Suprapubic skin (tissue), 4 donors: Measurements from ENCODE around the gene GFOD1. TPM values are rescaled to one million over a fixed set of nuclear protein-coding genes. Genes with fewer than 3 reads are reported as not detected.

ENCODE experiments used
- DNase-seq, 2 donors: peaks; one replicate each; pipeline ENCODE4 v3.0.0-alpha.2; 2019; ENCODE audit warnings: low spot score in 2 of 2
- H3K27ac ChIP-seq: fragments of 200-600 bp; sonication (generic); one replicate; pipeline ENCODE4 v1.5.1; 2019
- H3K27me3 ChIP-seq: fragments of 200-600 bp; sonication (generic); one replicate; pipeline ENCODE4 v1.5.1; 2019
- H3K36me3 ChIP-seq: fragments of 200-600 bp; sonication (generic); one replicate; pipeline ENCODE4 v1.5.1; 2019
- H3K4me1 ChIP-seq: fragments of 200-600 bp; sonication (generic); one replicate; pipeline ENCODE4 v1.5.1; 2019
- H3K4me3 ChIP-seq: fragments of 200-600 bp; sonication (generic); one replicate; pipeline ENCODE4 v1.5.1; 2019; ENCODE audit warnings: mild to moderate bottlenecking
- H3K9me3 ChIP-seq: fragments of 200-600 bp; sonication (generic); one replicate; pipeline ENCODE4 v1.5.1; 2019
- CTCF ChIP-seq, 2 donors: fragments of 200-600 bp in 1 of 2; fragments of 450-650 bp in 1 of 2; sonication (generic) in 1 of 2; IDR thresholded peaks; one replicate each; pipeline ENCODE4 v1.5.1; 2016 to 2019; ENCODE audit warnings: antibody characterized with exemption in 2 of 2, mild to moderate bottlenecking in 1 of 2, moderate library complexity in 1 of 2
- EP300 ChIP-seq: sonication (generic); formaldehyde crosslinking; IDR thresholded peaks from one replicate; pipeline ENCODE4 v1.6.1; 2017; ENCODE audit warnings: antibody characterized with exemption
- POLR2A ChIP-seq, 2 donors: fragments of 450-650 bp; IDR thresholded peaks; one replicate each; pipeline ENCODE4 v1.6.1; 2017; ENCODE audit warnings: antibody characterized with exemption in 2 of 2, mild to moderate bottlenecking in 2 of 2, moderate library complexity in 2 of 2
- POLR2AphosphoS5 ChIP-seq, 3 donors: sonication (generic); formaldehyde crosslinking; IDR thresholded peaks; one replicate each; pipeline ENCODE4 v1.6.1; 2017; ENCODE audit warnings: antibody characterized with exemption in 3 of 3
- WGBS: methylation state at CpG from one replicate; pipeline ENCODE4 v1.1.5; 2018; 5-methylcytosine and 5-hydroxymethylcytosine counted together
- total RNA-seq, 4 donors: library from RNA; depleted of rRNA; stranded (reverse); fragments of >200 nt; gene quantifications; one replicate each; pipeline ENCODE4 v1.1.0, GENCODE V29; 2016

The GFOD1 gene
- total RNA-seq, 4 donors from 2014 or later: 7.5 to 15.2 (median 13.7) TPM

GRCh38 chr6:13319891-13320564 lies 167.4 kb downstream of the GFOD1 start:
- Histone ChIP-seq H3K27ac (no peak overlapping the region), H3K27me3 (no peaks in the 10 kb centered on the region), H3K4me1 (no peaks in the 10 kb centered on the region), H3K36me3 (peaks cover 92% of the 10 kb centered on the region), H3K4me3 (no peak overlapping the region), H3K9me3 (no peaks in the 10 kb centered on the region)
- 95% methylated on average over 5 of the region's 5 CpGs for WGBS
- no peak for DNase-seq
- TF ChIP-seq POLR2AphosphoS5 (IDR thresholded peaks at IDR 0.05) (no peak), POLR2A (IDR thresholded peaks at IDR 0.05) (no peak), CTCF (IDR thresholded peaks at IDR 0.05) (no peak), EP300 (no peak)

- Histone ChIP-seq H3K4me3 (no peak overlapping the region), H3K27ac (no peak overlapping the region), H3K4me1 (no peaks in the 10 kb centered on the region), H3K36me3 (peaks cover 94% of the 10 kb centered on the region), H3K9me3 (no peaks in the 10 kb centered on the region), H3K27me3 (no peaks in the 10 kb centered on the region)
- no peak for DNase-seq
- no peak for TF ChIP-seq POLR2A (IDR thresholded peaks at IDR 0.05)
- no peak for TF ChIP-seq CTCF (IDR thresholded peaks at IDR 0.05)
- no peak for TF ChIP-seq POLR2AphosphoS5 (IDR thresholded peaks at IDR 0.05)
- TF ChIP-seq EP300: no peak
- WGBS: 95% methylated on average over 2 of the region's 2 CpGs
These were observed 168.6 kb downstream of the GFOD1 start for GRCh38 chr6:13318821-13319220.

GRCh38 chr6:13315896-13316295 lies 171.5 kb downstream of the GFOD1 start:
- WGBS: 94% methylated on average over 5 of the region's 5 CpGs
- peaks cover 87% of the 10 kb centered on the region for H3K36me3 ChIP-seq
- H3K27ac ChIP-seq: no peak overlapping the region
- DNase-seq: no peak
- H3K9me3 ChIP-seq: no peaks in the 10 kb centered on the region
- H3K4me1 ChIP-seq: no peaks in the 10 kb centered on the region
- H3K4me3 ChIP-seq: no peak overlapping the region
- no peak for TF ChIP-seq EP300
- no peak for TF ChIP-seq CTCF (IDR thresholded peaks at IDR 0.05)
- TF ChIP-seq POLR2A (IDR thresholded peaks at IDR 0.05): no peak
- no peak for TF ChIP-seq POLR2AphosphoS5 (IDR thresholded peaks at IDR 0.05)
- H3K27me3 ChIP-seq: no peaks in the 10 kb centered on the region

GRCh38 chr6:13314806-13315205 lies 172.6 kb downstream of the GFOD1 start:
- Histone ChIP-seq H3K4me3 (no peak overlapping the region), H3K27me3 (no peaks in the 10 kb centered on the region), H3K4me1 (no peaks in the 10 kb centered on the region), H3K36me3 (peaks cover 81% of the 10 kb centered on the region), H3K9me3 (no peaks in the 10 kb centered on the region), H3K27ac (no peak overlapping the region)
- no peak for TF ChIP-seq EP300
- no peak for TF ChIP-seq CTCF (IDR thresholded peaks at IDR 0.05)
- DNase-seq: no peak

GRCh38 chr6:13311155-13311554 lies 176.2 kb downstream of the GFOD1 start:
- H3K4me1 ChIP-seq: no peaks in the 10 kb centered on the region
- no peaks in the 10 kb centered on the region for H3K9me3 ChIP-seq
- H3K4me3 ChIP-seq: no peak overlapping the region
- TF ChIP-seq EP300 (no peak), POLR2A (IDR thresholded peaks at IDR 0.05) (no peak), CTCF (IDR thresholded peaks at IDR 0.05) (no peak), POLR2AphosphoS5 (IDR thresholded peaks at IDR 0.05) (no peak)
- H3K27ac ChIP-seq: no peak overlapping the region
- no peaks in the 10 kb centered on the region for H3K27me3 ChIP-seq
- DNase-seq: no peak
- peaks cover 71% of the 10 kb centered on the region for H3K36me3 ChIP-seq
- 0% methylated on average over 1 of the region's 1 CpG for WGBS
